ENCODE measurements around the gene ANKRD23.

DNA sequence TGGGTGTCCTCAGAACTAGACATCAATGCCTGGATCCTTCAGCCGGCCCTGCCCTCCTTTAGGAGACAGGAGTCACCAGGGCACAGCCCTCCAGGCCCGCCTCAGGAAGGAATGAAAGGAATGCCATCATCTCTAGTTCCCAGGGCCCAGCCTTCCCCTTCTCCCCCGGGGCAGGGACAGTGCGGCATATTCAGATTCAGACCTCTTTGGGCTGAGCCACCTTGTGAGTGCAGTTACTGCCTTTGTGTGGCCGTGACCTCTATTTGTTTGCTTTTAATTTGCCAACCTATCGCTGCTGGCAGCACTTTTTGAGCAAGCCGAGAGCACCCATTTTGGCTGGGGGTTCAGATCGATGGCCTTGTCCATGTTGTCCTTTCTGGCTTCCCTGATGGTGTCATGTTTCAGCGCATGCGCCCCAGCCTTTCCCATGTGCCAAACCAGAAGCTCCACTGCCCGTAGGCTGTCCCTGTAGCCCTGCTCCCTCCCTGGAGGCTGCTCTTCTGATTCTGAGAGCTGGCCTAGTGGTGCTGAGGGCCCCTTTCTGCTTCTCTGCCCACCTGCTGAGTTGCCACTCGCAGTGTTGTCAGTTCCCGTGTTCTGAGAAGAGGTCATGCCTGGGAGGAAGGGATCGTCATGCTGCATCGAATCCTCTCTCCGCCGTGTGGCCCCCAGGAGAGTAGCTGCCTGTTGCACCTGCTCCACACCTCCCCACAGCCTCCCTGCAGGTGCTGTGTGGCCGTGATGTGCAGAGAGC lies 10.9 kb downstream of the ANKRD23 start:
- TF ChIP-seq, protein P1, sequence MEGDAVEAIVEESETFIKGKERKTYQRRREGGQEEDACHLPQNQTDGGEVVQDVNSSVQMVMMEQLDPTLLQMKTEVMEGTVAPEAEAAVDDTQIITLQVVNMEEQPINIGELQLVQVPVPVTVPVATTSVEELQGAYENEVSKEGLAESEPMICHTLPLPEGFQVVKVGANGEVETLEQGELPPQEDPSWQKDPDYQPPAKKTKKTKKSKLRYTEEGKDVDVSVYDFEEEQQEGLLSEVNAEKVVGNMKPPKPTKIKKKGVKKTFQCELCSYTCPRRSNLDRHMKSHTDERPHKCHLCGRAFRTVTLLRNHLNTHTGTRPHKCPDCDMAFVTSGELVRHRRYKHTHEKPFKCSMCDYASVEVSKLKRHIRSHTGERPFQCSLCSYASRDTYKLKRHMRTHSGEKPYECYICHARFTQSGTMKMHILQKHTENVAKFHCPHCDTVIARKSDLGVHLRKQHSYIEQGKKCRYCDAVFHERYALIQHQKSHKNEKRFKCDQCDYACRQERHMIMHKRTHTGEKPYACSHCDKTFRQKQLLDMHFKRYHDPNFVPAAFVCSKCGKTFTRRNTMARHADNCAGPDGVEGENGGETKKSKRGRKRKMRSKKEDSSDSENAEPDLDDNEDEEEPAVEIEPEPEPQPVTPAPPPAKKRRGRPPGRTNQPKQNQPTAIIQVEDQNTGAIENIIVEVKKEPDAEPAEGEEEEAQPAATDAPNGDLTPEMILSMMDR (IDR thresholded peaks at IDR 0.05): no peak
- no peak for TF ChIP-seq EP300 (IDR thresholded peaks at IDR 0.05)
- no peak for TF ChIP-seq POLR2A (IDR thresholded peaks at IDR 0.05)
- no peak for TF ChIP-seq POLR2AphosphoS5 (IDR thresholded peaks at IDR 0.05)

Measured in sigmoid colon (tissue), 4 donors.